Adipocyte (in vitro differentiated cells): ENCODE measurements around the gene CEBPZOS.
"Not testable (repeated sequence)": the region's sequence is repeated elsewhere in the genome, so short reads cannot be mapped to it uniquely, and the experiment has no call there.

Source experiments
- DNase-seq: peaks from one replicate; pipeline ENCODE4 v3.0.0-alpha.2; 2015; ENCODE audit warnings: low read depth
- H3K27me3 ChIP-seq: replicated peaks from 2 replicates; pipeline ENCODE4 v1.7.0; 2013; ENCODE audit warnings: mild to moderate bottlenecking, low read length, moderate library complexity; ENCODE audit not compliant: control insufficient read depth, insufficient read depth
- H3K36me3 ChIP-seq: 2 replicates; pipeline ENCODE4 v1.7.0; 2013; ENCODE audit warnings: low read length, mild to moderate bottlenecking, moderate library complexity; ENCODE audit not compliant: control insufficient read depth, insufficient read depth, severe bottlenecking
- H3K4me1 ChIP-seq: 2 replicates; pipeline ENCODE4 v1.7.0; 2013; ENCODE audit warnings: mild to moderate bottlenecking, low read length, moderate library complexity; ENCODE audit not compliant: control insufficient read depth, insufficient read depth
- H3K4me3 ChIP-seq: 2 replicates; pipeline ENCODE4 v1.7.0; 2013; ENCODE audit warnings: mild to moderate bottlenecking, low read length, moderate library complexity
- H3K9ac ChIP-seq: 2 replicates; pipeline ENCODE4 v1.7.0; 2013; ENCODE audit warnings: mild to moderate bottlenecking, low read length, moderate library complexity
- H3K9me3 ChIP-seq: 2 replicates; pipeline ENCODE4 v1.7.0; 2013; ENCODE audit warnings: mild to moderate bottlenecking, low read length, moderate library complexity; ENCODE audit not compliant: control insufficient read depth

CEBPZOS gene

DNA sequence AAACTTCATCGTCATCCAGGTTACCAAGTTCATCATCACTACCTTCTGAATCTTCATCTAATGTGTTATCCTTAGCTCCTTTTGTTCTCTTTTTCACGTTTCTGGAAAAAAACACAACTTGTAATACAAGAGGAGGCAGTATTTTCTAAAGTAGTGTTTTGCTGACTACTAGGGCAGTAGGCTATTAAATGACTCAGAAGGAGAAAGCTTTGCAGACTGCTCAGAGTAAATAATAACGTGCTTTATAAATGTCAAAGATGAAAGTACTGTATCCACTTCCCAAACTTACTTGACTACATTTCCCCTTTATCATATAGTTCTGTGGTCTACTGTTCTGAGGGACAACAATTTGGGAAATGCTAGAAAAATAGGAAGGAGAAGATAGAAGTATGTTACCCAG, 15.6 kb downstream of the CEBPZOS start:
- peak; percentile 13 for DNase-seq
- Histone ChIP-seq H3K36me3 (peaks cover 98% of the 10 kb centered on the region), H3K9me3 (peaks cover 17% of the 10 kb centered on the region), H3K4me3 (no peak overlapping the region), H3K9ac (no peak overlapping the region), H3K4me1 (peaks cover 11% of the 10 kb centered on the region), H3K27me3 (no peaks in the 10 kb centered on the region)

DNA sequence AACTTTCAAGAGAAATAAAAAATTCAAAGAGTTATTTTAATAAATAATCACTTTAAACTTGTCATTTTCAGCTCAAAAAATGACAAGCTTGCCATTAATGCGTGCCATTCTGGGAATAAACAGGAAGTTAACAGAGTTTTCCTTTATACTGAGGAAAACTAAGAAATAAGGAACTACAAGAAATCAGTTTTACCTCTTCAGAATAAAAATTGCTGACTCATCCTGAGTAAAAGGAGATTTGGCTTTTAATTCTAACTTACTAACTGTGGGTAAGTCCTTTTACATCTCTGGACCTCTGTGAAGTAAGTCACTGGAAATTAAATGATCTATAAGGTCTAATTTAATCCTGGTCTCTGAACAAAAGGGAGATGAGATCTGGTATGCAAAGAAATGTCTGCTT, 19.0 kb downstream of the CEBPZOS start:
- H3K9me3 ChIP-seq: no peaks in the 10 kb centered on the region
- H3K36me3 ChIP-seq: peaks cover 89% of the 10 kb centered on the region

DNA sequence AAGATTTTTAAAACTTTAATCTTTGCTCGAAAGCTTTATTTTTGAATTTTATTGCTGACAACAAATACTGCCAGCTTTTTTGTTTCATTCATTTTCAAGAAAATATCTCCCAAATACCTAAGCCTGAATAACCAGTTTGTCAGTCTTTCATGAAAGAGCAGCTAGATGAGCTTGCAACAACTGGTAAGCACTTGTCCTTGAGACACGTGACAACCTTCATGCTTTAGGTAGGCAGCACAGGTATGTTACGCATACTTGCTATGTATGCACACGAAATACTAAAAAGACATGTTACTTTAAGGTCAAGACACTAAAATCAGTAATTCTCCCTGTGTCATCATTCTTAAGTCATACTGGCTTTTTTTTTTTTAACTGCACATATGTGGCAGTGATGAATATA, 22.8 kb downstream of the CEBPZOS start:
- H3K4me3 ChIP-seq: no peak overlapping the region
- no peaks in the 10 kb centered on the region for H3K9me3 ChIP-seq
- no peak for DNase-seq
- H3K4me1 ChIP-seq: peaks cover 5% of the 10 kb centered on the region
- H3K36me3 ChIP-seq: peaks cover 81% of the 10 kb centered on the region
- H3K27me3 ChIP-seq: no peaks in the 10 kb centered on the region
- no peak overlapping the region for H3K9ac ChIP-seq

More for the DNA sequence above, 19.0 kb downstream of the CEBPZOS start:
- peaks cover 11% of the 10 kb centered on the region for H3K4me1 ChIP-seq
- H3K4me3 ChIP-seq: no peak overlapping the region
- DNase-seq: peak; percentile 19
- no peaks in the 10 kb centered on the region for H3K27me3 ChIP-seq
- H3K9ac ChIP-seq: no peak overlapping the region

DNA sequence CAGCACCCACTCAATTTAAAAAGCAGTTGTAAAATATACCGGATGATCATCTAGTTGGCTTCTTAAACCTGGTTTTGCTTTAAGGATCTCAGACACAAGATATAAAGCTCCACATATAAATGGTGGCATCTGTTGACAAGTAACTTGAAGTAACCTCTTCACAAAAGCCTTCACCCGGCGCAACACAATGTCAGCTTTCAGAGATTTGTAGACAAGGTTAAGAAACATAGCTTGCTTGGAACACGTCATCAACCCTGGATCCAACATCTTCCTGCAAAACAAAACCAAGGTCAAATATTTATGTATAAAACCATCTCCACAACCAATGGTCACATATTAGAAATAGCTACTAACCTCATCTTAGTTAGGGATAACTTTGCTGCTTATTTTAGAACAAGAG, 26.8 kb downstream of the CEBPZOS start:
- H3K36me3 ChIP-seq: peaks cover 67% of the 10 kb centered on the region

DNA sequence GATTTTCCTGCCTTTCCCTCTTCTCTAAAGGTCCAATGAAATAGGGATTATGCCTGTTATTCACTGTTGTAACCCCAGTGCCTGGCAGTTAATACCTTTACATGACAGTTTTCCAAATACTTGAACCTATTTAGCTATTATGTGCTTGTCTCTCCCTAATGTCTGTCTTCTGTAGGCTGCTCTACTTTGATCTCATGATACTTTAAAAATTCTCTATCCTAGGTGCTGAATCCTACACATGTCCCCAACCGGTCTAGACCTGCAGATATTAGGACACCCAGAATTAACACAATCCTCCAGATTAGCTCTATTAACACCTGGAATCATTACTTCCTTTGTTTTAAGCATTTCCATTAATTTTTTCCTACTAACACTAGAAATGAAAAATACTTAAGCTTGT, 27.8 kb downstream of the CEBPZOS start:
- no peaks in the 10 kb centered on the region for H3K4me1 ChIP-seq
- H3K9ac ChIP-seq: no peak overlapping the region
- H3K9me3 ChIP-seq: no peaks in the 10 kb centered on the region
- no peaks in the 10 kb centered on the region for H3K27me3 ChIP-seq
- no peak overlapping the region for H3K4me3 ChIP-seq
- no peak for DNase-seq
- H3K36me3 ChIP-seq: peaks cover 65% of the 10 kb centered on the region

More for the DNA sequence above, 26.8 kb downstream of the CEBPZOS start:
- Histone ChIP-seq H3K27me3 (no peaks in the 10 kb centered on the region), H3K9me3 (no peaks in the 10 kb centered on the region), H3K9ac (no peak overlapping the region), H3K4me1 (no peaks in the 10 kb centered on the region), H3K4me3 (no peak overlapping the region)
- no peak for DNase-seq

DNA sequence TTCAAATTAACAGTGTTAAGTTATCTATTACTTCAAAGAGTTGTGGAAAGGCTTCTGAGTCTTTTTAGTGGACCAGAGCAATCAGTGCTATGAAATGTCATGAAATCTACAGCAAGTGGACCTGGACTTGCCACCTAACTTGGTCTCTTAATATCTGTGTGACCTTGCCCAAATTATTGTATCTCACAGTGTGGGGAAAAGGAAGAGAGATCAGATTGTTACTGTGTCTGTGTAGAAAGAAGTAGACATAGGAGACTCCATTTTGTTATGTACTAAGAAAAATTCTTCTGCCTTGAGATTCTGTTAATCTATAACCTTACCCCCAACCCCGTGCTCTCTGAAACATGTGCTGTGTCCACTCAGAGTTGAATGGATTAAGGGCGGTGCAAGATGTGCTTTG, 28.8 kb downstream of the CEBPZOS start:
- not testable (repeated sequence) for H3K9me3 ChIP-seq, H3K27me3 ChIP-seq, H3K9ac ChIP-seq, DNase-seq, H3K4me1 ChIP-seq, H3K4me3 ChIP-seq
- H3K36me3 ChIP-seq: peaks cover 56% of the 10 kb centered on the region

DNA sequence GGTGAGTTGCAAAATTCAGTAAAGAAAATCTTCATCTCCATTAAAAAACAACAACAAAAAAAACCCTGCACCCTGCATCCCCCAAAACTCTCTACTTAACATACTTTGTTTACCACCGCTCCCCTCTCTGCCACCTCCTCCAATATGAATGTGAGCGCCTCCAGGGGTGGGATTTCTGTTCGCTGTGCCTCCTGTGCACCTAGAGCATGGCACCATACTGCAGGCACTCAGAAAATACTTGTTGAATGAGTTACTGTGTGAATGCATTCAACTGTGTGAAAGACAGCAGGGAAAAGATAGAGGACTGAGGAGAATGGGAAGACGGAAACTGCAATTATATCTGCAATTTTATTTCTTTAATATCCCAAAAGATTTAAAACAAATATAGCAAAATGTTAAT, 30.6 kb downstream of the CEBPZOS start:
- Histone ChIP-seq H3K36me3 (peaks cover 41% of the 10 kb centered on the region), H3K9ac (no peak overlapping the region), H3K4me3 (no peak overlapping the region), H3K27me3 (no peaks in the 10 kb centered on the region), H3K4me1 (peaks cover 15% of the 10 kb centered on the region), H3K9me3 (no peaks in the 10 kb centered on the region)
- no peak for DNase-seq

DNA sequence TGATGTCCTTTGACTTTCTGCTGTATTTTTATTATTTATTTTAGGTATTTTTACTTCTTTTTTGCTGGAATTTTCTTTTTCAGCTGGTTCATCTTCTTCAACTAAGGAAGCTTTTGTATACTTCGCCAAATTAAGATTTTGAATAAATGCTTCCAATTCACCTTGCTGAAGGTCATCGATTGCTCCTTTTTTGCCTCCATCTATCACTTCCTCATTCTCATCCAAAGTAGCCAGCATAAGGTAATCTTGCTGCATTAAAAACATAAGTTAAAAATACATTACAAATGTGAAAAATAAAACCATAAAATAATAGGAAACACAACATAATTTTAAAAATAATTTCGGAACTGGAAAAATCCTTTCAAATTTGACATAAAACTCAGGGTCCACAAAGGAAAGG, 32.5 kb downstream of the CEBPZOS start:
- H3K4me3 ChIP-seq: no peak overlapping the region
- no peak for DNase-seq
- peaks cover 26% of the 10 kb centered on the region for H3K36me3 ChIP-seq
- H3K27me3 ChIP-seq: no peaks in the 10 kb centered on the region
- H3K4me1 ChIP-seq: peaks cover 26% of the 10 kb centered on the region
- no peak overlapping the region for H3K9ac ChIP-seq
- no peaks in the 10 kb centered on the region for H3K9me3 ChIP-seq

DNA sequence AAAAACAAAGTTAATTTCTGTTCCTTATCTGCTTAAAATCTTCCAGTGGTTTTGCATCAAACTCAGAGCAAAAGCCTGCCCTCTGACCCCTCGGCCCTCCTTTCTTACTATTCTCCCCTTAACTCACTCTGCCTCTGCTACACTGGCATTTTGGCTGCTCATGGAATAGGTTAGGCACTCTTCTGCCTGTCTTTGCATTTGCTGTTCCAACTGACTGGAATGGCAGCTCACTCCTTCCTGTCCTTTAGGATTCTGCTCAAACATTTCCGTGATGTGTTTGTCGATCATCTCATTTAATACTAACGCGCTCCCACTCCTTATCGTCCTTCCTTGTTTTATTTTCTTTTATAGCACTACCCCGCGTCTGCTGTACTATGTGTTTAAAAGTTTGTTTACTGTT, 34.3 kb downstream of the CEBPZOS start:
- H3K9me3 ChIP-seq: no peaks in the 10 kb centered on the region
- DNase-seq: peak; percentile 42
- peaks cover 26% of the 10 kb centered on the region for H3K36me3 ChIP-seq
- H3K9ac ChIP-seq: peak overlapping the region; percentile 97
- H3K4me1 ChIP-seq: peaks cover 26% of the 10 kb centered on the region
- peak overlapping the region; percentile 94 for H3K4me3 ChIP-seq
- no peaks in the 10 kb centered on the region for H3K27me3 ChIP-seq

DNA sequence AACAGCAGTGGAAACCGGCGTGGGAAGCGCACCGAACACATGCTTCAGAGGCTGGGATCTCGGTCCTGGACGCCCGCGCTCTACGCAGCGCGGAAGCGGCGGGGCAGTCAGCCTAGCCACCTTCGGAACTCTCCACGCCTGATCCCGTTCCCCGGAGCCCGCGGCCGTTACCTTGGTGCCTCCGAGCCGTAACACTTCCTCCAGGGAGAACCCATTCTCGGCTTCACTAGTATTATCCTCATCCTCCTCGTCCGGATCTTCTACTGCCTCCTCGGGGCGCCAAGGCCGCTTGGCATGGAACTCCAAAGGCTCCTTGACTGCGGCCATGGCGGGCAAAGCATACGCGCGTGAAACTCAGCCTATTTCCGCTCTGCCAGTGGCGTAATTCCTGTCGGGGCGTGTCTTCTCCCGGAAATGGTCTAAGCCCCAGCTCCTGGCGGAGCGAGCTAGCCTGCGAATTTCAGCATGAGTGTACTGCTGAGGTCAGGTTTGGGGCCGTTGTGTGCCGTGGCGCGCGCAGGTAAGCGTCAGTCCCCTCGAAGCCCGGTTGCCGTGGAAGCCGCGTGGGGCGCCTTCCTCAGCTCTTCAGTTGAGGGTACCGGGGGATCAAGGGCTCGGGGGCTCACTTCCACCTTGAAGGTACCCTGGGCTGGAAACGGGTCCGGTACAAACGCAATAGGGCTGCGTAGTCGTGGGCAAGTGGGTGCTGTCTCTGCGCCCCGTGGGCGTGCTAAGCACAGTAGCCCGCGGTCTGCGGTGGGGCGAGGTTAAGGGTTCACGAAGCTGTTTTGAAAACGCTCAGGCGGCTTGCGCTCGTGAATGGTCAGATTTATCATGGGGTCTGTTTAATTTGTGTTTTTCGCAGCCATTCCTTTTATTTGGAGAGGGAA, 35.2 kb downstream of the CEBPZOS start, which contains the start of the genes CEBPZ and NDUFAF7:
Gene CEBPZ (minus strand): TSS at position 356 of the 890 bp plus-strand sequence. CDS start 29 bp downstream, at position 327.
Gene NDUFAF7 (plus strand): TSS at position 418 of the 890 bp plus-strand sequence. CDS start 48 bp downstream, at position 466.
- no peaks in the 10 kb centered on the region for H3K9me3 ChIP-seq
- H3K9ac ChIP-seq: peak within 1 kb of the TSS; percentile 97
- H3K4me3 ChIP-seq: peak within 1 kb of the TSS; percentile 94
- H3K27me3 ChIP-seq: no peaks in the 10 kb centered on the region
- peaks cover 26% of the 10 kb centered on the region for H3K4me1 ChIP-seq
- DNase-seq: peak; percentile 98
- H3K36me3 ChIP-seq: peaks cover 22% of the 10 kb centered on the region

DNA sequence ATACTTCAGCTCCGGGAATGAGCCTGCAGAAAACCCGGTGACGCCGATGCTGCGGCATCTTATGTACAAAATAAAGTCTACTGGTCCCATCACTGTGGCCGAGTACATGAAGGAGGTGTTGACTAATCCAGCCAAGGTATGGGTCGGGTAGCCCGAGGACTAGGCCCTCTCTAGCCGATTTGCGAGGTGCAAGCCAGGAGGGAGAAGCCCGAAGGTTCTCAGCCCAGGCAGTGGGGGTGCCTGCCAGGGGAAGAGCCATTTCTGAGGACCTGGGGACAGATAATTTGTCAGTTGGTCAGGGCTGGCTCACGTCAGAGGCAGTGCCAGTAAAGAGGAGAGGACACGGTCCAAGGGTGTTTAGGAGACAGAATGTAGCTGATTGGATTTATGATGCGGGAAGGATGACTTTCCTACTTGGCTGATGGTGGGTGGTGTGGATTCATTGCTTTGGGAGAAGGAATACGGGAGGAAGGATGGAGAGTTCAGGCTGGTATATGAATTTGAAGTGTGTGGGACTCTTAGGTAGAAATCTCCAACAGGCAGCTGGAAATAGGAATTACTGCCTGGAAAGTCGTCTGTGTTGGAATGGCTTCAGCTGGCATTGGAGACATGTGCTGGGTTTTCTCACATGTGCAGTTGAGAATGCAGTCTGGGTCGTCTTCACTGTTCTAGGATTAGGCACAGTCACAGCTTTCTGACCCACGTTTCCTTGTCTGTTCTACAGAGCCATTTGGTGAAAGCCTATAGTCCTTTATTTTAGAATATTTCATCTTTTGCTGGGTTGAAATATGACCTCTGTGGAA, 36.0 kb downstream of the CEBPZOS start:
- no peaks in the 10 kb centered on the region for H3K27me3 ChIP-seq
- H3K36me3 ChIP-seq: peaks cover 16% of the 10 kb centered on the region
- peak overlapping the region; percentile 94 for H3K4me3 ChIP-seq
- peaks cover 26% of the 10 kb centered on the region for H3K4me1 ChIP-seq
- DNase-seq: no peak
- no peaks in the 10 kb centered on the region for H3K9me3 ChIP-seq
- peak overlapping the region; percentile 97 for H3K9ac ChIP-seq
